ENCODE measurements around the gene ACYP1.

ACYP1 gene

DNA sequence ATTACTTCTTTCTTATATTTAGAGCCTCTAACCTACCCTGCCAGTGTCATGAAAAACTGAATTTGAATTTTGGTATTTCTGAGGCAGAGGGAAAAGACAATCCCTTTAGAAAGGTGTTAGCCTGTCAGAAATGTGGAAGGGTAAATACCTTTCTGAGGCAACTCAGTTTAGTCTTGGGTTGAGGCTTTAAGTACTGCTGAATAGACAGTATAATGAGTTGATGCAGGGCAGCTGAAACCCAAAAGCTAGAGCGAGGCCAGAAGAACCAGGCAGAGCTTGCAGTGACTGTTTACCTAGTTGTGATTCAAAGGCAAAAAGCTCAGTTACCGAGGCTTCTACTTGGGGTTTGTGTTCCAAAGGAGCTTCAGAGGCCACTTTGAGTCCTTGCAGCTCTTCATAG, 24.3 kb upstream of the ACYP1 start:
- Histone ChIP-seq H3K4me3 (ENCODE audit: low read length) (no peak overlapping the region), H3K27ac (ENCODE audit: low read depth, low read length) (no peak overlapping the region), H3K4me2 (ENCODE audit: low read length) (no peak overlapping the region), H3K36me3 (ENCODE audit: control insufficient read depth, low read length) (peaks cover 80% of the 10 kb centered on the region), H3K27me3 (ENCODE audit: control insufficient read depth, low read length) (no peaks in the 10 kb centered on the region), H3K9me3 (ENCODE audit: control insufficient read depth, insufficient read depth, low read length) (no peaks in the 10 kb centered on the region), H3K9me2 (replicated peaks; ENCODE audit: control insufficient read depth, low read length) (no peaks in the 10 kb centered on the region), H3K79me2 (ENCODE audit: control insufficient read depth, low read length) (no peaks in the 10 kb centered on the region), H4K20me1 (ENCODE audit: control insufficient read depth, insufficient read depth, low read depth, low read length) (peaks cover 6% of the 10 kb centered on the region; the same call in 1 of the 2 replicates), H3F3A (ENCODE audit: control insufficient read depth, insufficient read depth) (no peaks in the 10 kb centered on the region), H3K4me1 (ENCODE audit: control insufficient read depth, low read length) (no peaks in the 10 kb centered on the region)
- TF ChIP-seq EZH2phosphoT487 (IDR thresholded peaks at IDR 0.05; ENCODE audit: borderline replicate concordance, low read length), result no peak
- TF ChIP-seq CTCF (IDR thresholded peaks at IDR 0.05; ENCODE audit: low read depth, low read length, poor library complexity, severe bottlenecking), result no peak

- no peaks in the 10 kb centered on the region for H3K79me2 ChIP-seq (ENCODE audit: control insufficient read depth, low read length)
- no peak overlapping the region for H3K27ac ChIP-seq (ENCODE audit: low read depth, low read length)
- no peaks in the 10 kb centered on the region for H3K9me3 ChIP-seq (ENCODE audit: control insufficient read depth, insufficient read depth, low read length)
- H3K9me2 ChIP-seq (replicated peaks; ENCODE audit: control insufficient read depth, low read length), result no peaks in the 10 kb centered on the region
- no peaks in the 10 kb centered on the region for H3F3A ChIP-seq (ENCODE audit: control insufficient read depth, insufficient read depth)
- peaks cover 6% of the 10 kb centered on the region; the same call in 1 of the 2 replicates for H4K20me1 ChIP-seq (ENCODE audit: control insufficient read depth, insufficient read depth, low read depth, low read length)
- H3K4me2 ChIP-seq (ENCODE audit: low read length), result no peak overlapping the region
- TF ChIP-seq EZH2phosphoT487 (IDR thresholded peaks at IDR 0.05; ENCODE audit: borderline replicate concordance, low read length) (no peak), CTCF (IDR thresholded peaks at IDR 0.05; ENCODE audit: low read depth, low read length, poor library complexity, severe bottlenecking) (no peak)
- no peaks in the 10 kb centered on the region for H3K27me3 ChIP-seq (ENCODE audit: control insufficient read depth, low read length)
- H3K4me1 ChIP-seq (ENCODE audit: control insufficient read depth, low read length), result no peaks in the 10 kb centered on the region
- peaks cover 76% of the 10 kb centered on the region for H3K36me3 ChIP-seq (ENCODE audit: control insufficient read depth, low read length)
- no peak overlapping the region for H3K4me3 ChIP-seq (ENCODE audit: low read length)
Observed at GRCh38 chr14:75084513-75084912, 20.7 kb upstream of the ACYP1 start.

GRCh38 chr14:75083271-75083670, 19.4 kb upstream of the ACYP1 start:
- no peak for TF ChIP-seq CTCF (IDR thresholded peaks at IDR 0.05; ENCODE audit: low read depth, low read length, poor library complexity, severe bottlenecking)
- TF ChIP-seq EZH2phosphoT487 (IDR thresholded peaks at IDR 0.05; ENCODE audit: borderline replicate concordance, low read length), result no peak
- no peaks in the 10 kb centered on the region for H3K9me3 ChIP-seq (ENCODE audit: control insufficient read depth, insufficient read depth, low read length)
- H3K36me3 ChIP-seq (ENCODE audit: control insufficient read depth, low read length), result peaks cover 69% of the 10 kb centered on the region
- no peak overlapping the region for H3K4me3 ChIP-seq (ENCODE audit: low read length)
- H3K27ac ChIP-seq (ENCODE audit: low read depth, low read length), result no peak overlapping the region
- H3K79me2 ChIP-seq (ENCODE audit: control insufficient read depth, low read length), result no peaks in the 10 kb centered on the region
- no peaks in the 10 kb centered on the region for H3K4me1 ChIP-seq (ENCODE audit: control insufficient read depth, low read length)
- no peaks in the 10 kb centered on the region for H3K27me3 ChIP-seq (ENCODE audit: control insufficient read depth, low read length)
- no peak overlapping the region for H3K4me2 ChIP-seq (ENCODE audit: low read length)
- H3F3A ChIP-seq (ENCODE audit: control insufficient read depth, insufficient read depth), result 0 out of 2 replicates have a peak, but pooled peaks cover 3% of the 10 kb centered on the region
- H4K20me1 ChIP-seq (ENCODE audit: control insufficient read depth, insufficient read depth, low read depth, low read length), result peaks cover 4% of the 10 kb centered on the region; the same call in 1 of the 2 replicates
- no peaks in the 10 kb centered on the region for H3K9me2 ChIP-seq (replicated peaks; ENCODE audit: control insufficient read depth, low read length)
